SK-N-SH (cell line): ENCODE results near the gene KPNB1. TPM values are rescaled to one million over a fixed set of nuclear protein-coding genes. Genes with fewer than 3 reads are reported as not detected.

Experiments
- CTCF ChIA-PET: fragments of 300-600, 350-600 bp; formaldehyde crosslinking; extraction: SDS; loops from one replicate; lab custom pipeline; 2021; lab: Yijun Ruan, JAX
- POLR2A ChIA-PET: fragments of 350-600 bp; sonication (Branson Sonifier 250); formaldehyde crosslinking; extraction: SDS; loops from one replicate; lab custom pipeline; 2020; ENCODE audit warnings: antibody characterized with exemption, inconsistent platforms; lab: Yijun Ruan, JAX
- DNase-seq: peaks from one replicate; pipeline ENCODE4 v3.0.0; 2012
- H2AFZ ChIP-seq: fragments of 200-600 bp; sonication (generic); 2 replicates; pipeline ENCODE4 v1.8.1; 2016; ENCODE audit warnings: antibody characterized with exemption, mild to moderate bottlenecking, low read depth
- H3F3A ChIP-seq: fragments of 200-600 bp; sonication (generic); replicated peaks from 2 replicates; pipeline ENCODE3; 2016; ENCODE audit warnings: antibody characterized with exemption, mild to moderate bottlenecking; ENCODE audit not compliant: insufficient read depth
- H3K27ac ChIP-seq, 2 experiments: fragments of 200-500 bp in 1 of 2; fragments of 200-600 bp in 1 of 2; sonication (Bioruptor generic) in 1 of 2; sonication (generic), shearing (Covaris generic) in 1 of 2; 2 replicates each; pipeline versions ENCODE4 v1.5.1 to v1.6.1; 2014 to 2016; ENCODE audit warnings: low read depth in 2 of 2, inconsistent platforms in 1 of 2, low read length in 1 of 2, mild to moderate bottlenecking in 1 of 2, mixed read lengths in 1 of 2
- H3K27me3 ChIP-seq: fragments of 200-600 bp; sonication (generic), shearing (Covaris generic); 2 replicates; pipeline ENCODE4 v1.6.1; 2016; ENCODE audit warnings: mixed run types; ENCODE audit not compliant: insufficient read depth
- H3K36me3 ChIP-seq, 2 experiments: fragments of 200-500 bp in 1 of 2; fragments of 200-600 bp in 1 of 2; sonication (Bioruptor generic) in 1 of 2; sonication (generic) in 1 of 2; replicated peaks in 1 of 2; 2 replicates each; pipeline versions ENCODE3 to v1.5.1; 2014 to 2016; ENCODE audit warnings: low read length in 1 of 2, mild to moderate bottlenecking in 1 of 2; ENCODE audit not compliant: insufficient read depth in 2 of 2, control insufficient read depth in 1 of 2
- H3K4me1 ChIP-seq, 2 experiments: fragments of 200-500 bp in 1 of 2; fragments of 200-600 bp in 1 of 2; sonication (Bioruptor generic) in 1 of 2; sonication (generic), shearing (Covaris generic) in 1 of 2; 2 replicates each; pipeline versions ENCODE4 v1.5.1 to v1.6.1; 2014 to 2016; ENCODE audit warnings: low read depth in 1 of 2, low read length in 1 of 2, mixed run types in 1 of 2; ENCODE audit not compliant: insufficient read depth in 2 of 2, control insufficient read depth in 1 of 2
- H3K4me2 ChIP-seq: fragments of 200-600 bp; sonication (generic), shearing (Covaris generic); 2 replicates; pipeline ENCODE4 v1.6.1; 2017; ENCODE audit warnings: mixed run types
- H3K4me3 ChIP-seq, 2 experiments: fragments of 200-500 bp in 1 of 2; fragments of 200-600 bp in 1 of 2; sonication (Bioruptor generic) in 1 of 2; sonication (generic), shearing (Covaris generic) in 1 of 2; 2 replicates each; pipeline versions ENCODE4 v1.5.1 to v1.8.1; 2014 to 2016; ENCODE audit warnings: low read depth in 2 of 2, inconsistent platforms in 1 of 2, low read length in 1 of 2, mild to moderate bottlenecking in 1 of 2, mixed read lengths in 1 of 2, moderate library complexity in 1 of 2
- H3K79me2 ChIP-seq: fragments of 200-600 bp; sonication (generic); 2 replicates; pipeline ENCODE4 v1.8.1; 2017; ENCODE audit warnings: mild to moderate bottlenecking; ENCODE audit not compliant: insufficient read depth
- H3K9ac ChIP-seq: fragments of 200-600 bp; sonication (generic); 2 replicates; pipeline ENCODE4 v1.6.1; 2017; ENCODE audit warnings: mixed run types
- H3K9me2 ChIP-seq: fragments of 200-600 bp; sonication (generic); 2 replicates; pipeline ENCODE4 v1.6.1; 2017; ENCODE audit warnings: mixed run types
- H3K9me3 ChIP-seq: fragments of 200-600 bp; sonication (generic); 2 replicates; pipeline ENCODE4 v1.6.1; 2017; ENCODE audit warnings: mixed run types, mild to moderate bottlenecking, moderate library complexity
- H4K20me1 ChIP-seq: fragments of 200-600 bp; sonication (generic); 2 replicates; pipeline ENCODE4 v1.6.1; 2017; ENCODE audit warnings: mild to moderate bottlenecking, mixed run types; ENCODE audit not compliant: insufficient read depth
- CHD2 ChIP-seq: fragments of 150-350 bp; IDR thresholded peaks from 2 replicates; pipeline ENCODE4 v1.6.1; 2018; ENCODE audit warnings: low read length; ENCODE audit not compliant: partially characterized antibody
- ELF1 ChIP-seq: IDR thresholded peaks from 2 replicates; pipeline ENCODE4 v1.4.0; 2012
- FOSL2 ChIP-seq: IDR thresholded peaks from 2 replicates; pipeline ENCODE4 v1.4.0; 2012; ENCODE audit warnings: low read depth, mild to moderate bottlenecking, moderate library complexity, borderline replicate concordance
- FOXM1 ChIP-seq: IDR thresholded peaks from 2 replicates; pipeline ENCODE4 v1.4.0; 2012; ENCODE audit warnings: low read depth, mild to moderate bottlenecking
- GABPA ChIP-seq: IDR thresholded peaks from 2 replicates; pipeline ENCODE4 v1.4.0; 2012; ENCODE audit warnings: low read depth, mild to moderate bottlenecking
- GATA2 ChIP-seq: sonication (generic); formaldehyde crosslinking; IDR thresholded peaks from 2 replicates; pipeline ENCODE4 v1.5.0; 2020; ENCODE audit warnings: mild to moderate bottlenecking, missing genetic modification reagents
- MEF2A ChIP-seq: IDR thresholded peaks from 2 replicates; pipeline ENCODE4 v1.4.0; 2012; ENCODE audit warnings: low read depth, borderline replicate concordance
- MXI1 ChIP-seq: IDR thresholded peaks from 2 replicates; pipeline ENCODE4 v1.6.1; 2012; ENCODE audit warnings: mild to moderate bottlenecking, low read depth, low read length, improper control_type of control experiment
- RAD21 ChIP-seq: IDR thresholded peaks from 2 replicates; pipeline ENCODE4 v1.6.1; 2012; ENCODE audit warnings: mild to moderate bottlenecking, low read length
- RCOR1 ChIP-seq: fragments of 150-350 bp; IDR thresholded peaks from 2 replicates; pipeline ENCODE4 v1.6.1; 2017; ENCODE audit warnings: antibody characterized with exemption, low read length
- TAF1 ChIP-seq: IDR thresholded peaks from 2 replicates; pipeline ENCODE4 v1.6.1; 2012; ENCODE audit warnings: low read depth, mild to moderate bottlenecking, low read length, moderate library complexity, borderline replicate concordance
- TEAD4 ChIP-seq: IDR thresholded peaks from 2 replicates; pipeline ENCODE4 v1.4.0; 2012; ENCODE audit warnings: mild to moderate bottlenecking, borderline replicate concordance; ENCODE audit not compliant: insufficient read depth
- WGBS: methylation state at CpG from one replicate; pipeline ENCODE4 v1.1.6; 2017; ENCODE audit warnings: low lambda C conversion rate; 5-methylcytosine and 5-hydroxymethylcytosine counted together
- polyA plus RNA-seq, 3 experiments: library from polyadenylated mRNA; depleted of rRNA; stranded (reverse); fragments of >200 nt; gene quantifications; 2 replicates each; pipeline ENCODE4 v1.2.3, GENCODE V29; 2012
- TF ChIP-seq, protein P1 (sequence below): IDR thresholded peaks from 2 replicates; pipeline ENCODE4 v1.4.0; 2012; ENCODE audit warnings: low read depth, borderline replicate concordance
- TF ChIP-seq, protein P2 (sequence below): fragments of 150-350 bp; IDR thresholded peaks from 2 replicates; pipeline ENCODE4 v1.6.1; 2017; ENCODE audit warnings: antibody characterized with exemption, low read length, low read depth, borderline replicate concordance
- TF ChIP-seq, protein P3 (sequence below): IDR thresholded peaks from 2 replicates; pipeline ENCODE4 v1.4.0; 2012; ENCODE audit warnings: low read depth, borderline replicate concordance
- TF ChIP-seq, protein P4 (sequence below): fragments of 200-600 bp; sonication (generic); IDR thresholded peaks from 2 replicates; pipeline ENCODE4 v1.6.1; 2017; ENCODE audit warnings: antibody characterized with exemption, mild to moderate bottlenecking, moderate library complexity

Gene KPNB1
- polyA plus RNA-seq, 1 of the 3 experiments (the other 2 are of a cell fraction): 89.5 TPM

DNA sequence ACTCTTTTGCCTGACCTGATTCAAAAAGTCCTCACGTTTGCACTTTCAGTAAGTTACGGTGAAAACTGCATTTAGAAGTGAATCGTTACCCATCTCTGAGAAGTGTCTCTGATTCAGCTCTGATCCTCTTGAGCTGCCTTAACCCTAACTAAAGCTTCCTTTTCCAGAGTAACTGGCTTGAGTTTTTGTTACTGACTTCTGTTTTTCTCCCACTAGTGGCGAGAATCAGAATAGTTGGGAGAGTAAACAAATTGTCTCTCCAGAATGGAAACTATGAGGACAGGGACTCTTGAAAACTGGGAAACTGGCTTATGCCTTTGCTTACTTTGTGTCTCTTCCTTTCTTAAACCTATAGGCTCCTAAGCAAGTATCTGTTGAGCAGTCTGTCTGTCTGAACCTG is 31.3 kb upstream of the KPNB1 start (continued):
- TF ChIP-seq, protein P1, sequence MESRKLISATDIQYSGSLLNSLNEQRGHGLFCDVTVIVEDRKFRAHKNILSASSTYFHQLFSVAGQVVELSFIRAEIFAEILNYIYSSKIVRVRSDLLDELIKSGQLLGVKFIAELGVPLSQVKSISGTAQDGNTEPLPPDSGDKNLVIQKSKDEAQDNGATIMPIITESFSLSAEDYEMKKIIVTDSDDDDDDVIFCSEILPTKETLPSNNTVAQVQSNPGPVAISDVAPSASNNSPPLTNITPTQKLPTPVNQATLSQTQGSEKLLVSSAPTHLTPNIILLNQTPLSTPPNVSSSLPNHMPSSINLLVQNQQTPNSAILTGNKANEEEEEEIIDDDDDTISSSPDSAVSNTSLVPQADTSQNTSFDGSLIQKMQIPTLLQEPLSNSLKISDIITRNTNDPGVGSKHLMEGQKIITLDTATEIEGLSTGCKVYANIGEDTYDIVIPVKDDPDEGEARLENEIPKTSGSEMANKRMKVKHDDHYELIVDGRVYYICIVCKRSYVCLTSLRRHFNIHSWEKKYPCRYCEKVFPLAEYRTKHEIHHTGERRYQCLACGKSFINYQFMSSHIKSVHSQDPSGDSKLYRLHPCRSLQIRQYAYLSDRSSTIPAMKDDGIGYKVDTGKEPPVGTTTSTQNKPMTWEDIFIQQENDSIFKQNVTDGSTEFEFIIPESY: no peak
- TF ChIP-seq MXI1: no peak
- TF ChIP-seq, all 33 proteins: peak for 1

DNA sequence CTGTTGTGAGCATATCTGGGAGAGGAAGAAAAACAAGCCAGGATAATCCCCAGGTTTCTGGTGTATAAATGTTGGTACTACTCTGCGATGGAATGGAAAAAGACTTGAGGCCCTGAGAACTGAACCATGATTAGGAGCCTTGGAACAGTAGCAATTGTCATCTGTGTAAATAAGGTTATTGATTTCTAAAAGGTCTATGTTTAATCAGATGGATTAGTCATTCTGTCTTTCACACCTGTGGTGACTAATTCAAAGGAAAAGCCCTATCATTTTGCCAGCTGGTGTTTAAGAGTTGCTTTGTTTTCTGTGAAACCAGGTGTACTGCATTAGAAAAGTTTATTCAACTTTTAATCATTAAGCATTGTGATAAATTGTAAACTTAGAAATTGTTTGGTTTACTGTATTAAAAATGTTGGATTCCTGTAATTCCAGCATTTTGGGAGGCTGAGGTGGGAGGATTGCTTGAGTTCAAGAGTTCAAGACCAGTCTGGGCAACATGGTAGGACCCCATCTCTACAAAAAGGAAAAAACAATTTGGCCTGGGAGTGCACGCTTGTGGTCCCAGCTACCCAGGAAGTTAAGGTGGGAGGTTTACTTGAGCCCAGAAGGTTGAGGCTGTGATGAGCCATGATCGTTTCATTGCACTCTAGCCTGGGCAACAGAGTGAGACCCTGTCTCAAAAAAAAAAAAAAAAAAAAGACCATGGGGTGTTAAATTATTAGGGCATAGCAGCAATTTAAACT is 29.0 kb upstream of the KPNB1 start:
- Histone ChIP-seq H3F3A (peaks cover 46% of the 10 kb centered on the region), H4K20me1 (no peaks in the 10 kb centered on the region), H3K27me3 (no peaks in the 10 kb centered on the region), H3K9me2 (no peaks in the 10 kb centered on the region), H3K4me1 (peaks cover 0 to 19% of the 10 kb centered on the region in 2 experiments; a peak in 2 of 4 replicates), H3K4me2 (no peak overlapping the region), H2AFZ (no peak overlapping the region), H3K36me3 (peaks cover 59 to 75% of the 10 kb centered on the region in 2 experiments), H3K4me3 (no peak overlapping the region), H3K27ac (peak overlapping the region; percentile 69 to 77; a peak in 3 of 4 replicates), H3K79me2 (peaks cover 6% of the 10 kb centered on the region; the same call in 1 of the 2 replicates), H3K9ac (peak overlapping the region; percentile 38; the same call in 1 of the 2 replicates), H3K9me3 (no peaks in the 10 kb centered on the region)
- WGBS: 94% methylated on average over 3 of the region's 3 CpGs
- CTCF ChIA-PET: interaction anchor here (0.7 to 4.4 kb wide), 3 partner anchors 10 to 621 kb away, joined by 3 to 19 read pairs (median 3); no protein-coding TSS in a partner anchor
- POLR2A ChIA-PET: interaction anchor here (0.6 kb wide), 2 partner anchors 9 to 11 kb away, joined by 3 to 4 read pairs; no protein-coding TSS in a partner anchor
- TF ChIP-seq RAD21 (no peak), MEF2A (no peak), FOXM1 (no peak), TAF1 (no peak), CHD2 (no peak)
- no peak for DNase-seq

DNA sequence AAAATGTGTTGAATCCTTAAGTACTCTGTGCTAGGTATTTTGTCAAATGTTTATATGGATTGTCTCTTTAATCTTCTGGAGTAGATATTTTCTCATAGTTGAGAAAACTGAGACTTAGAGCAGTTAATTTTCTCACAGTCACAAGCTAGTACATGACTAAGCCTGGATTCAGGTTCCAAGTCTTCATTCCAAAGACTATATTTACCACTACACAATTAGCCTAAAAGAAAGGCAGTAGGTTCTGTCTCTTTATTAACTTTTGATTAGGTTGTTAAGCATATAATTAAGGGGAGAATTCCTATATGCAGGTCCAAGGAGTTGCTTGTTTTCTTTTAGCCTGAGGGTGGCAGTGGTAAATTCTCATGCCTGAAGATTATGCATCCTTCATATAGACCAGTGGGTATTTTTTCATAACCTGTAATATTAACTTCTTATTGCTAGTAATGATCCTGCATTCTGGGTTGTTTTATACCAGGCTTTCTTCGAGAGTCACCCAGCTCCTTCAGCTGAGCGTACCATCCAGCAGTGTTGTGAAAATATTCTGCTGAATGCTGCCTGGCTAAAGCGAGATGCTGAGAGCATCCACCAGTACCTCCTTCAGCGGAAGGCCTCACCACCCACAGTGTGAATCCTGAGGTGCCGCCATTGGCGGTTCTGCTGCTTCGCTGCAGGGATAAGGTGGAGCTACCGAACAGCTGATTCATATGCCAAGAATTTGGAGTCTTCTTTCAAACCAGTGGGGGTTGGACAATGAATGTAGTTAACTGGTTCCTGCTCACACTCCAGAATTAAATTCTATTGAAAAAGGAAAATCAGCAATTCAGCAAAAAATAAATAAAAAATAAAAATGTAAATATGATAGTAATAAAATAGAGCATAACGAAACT is 28.2 kb upstream of the KPNB1 start:
- Histone ChIP-seq H4K20me1 (no peaks in the 10 kb centered on the region), H3K9ac (peak overlapping the region; percentile 38; the same call in 1 of the 2 replicates), H3F3A (peaks cover 46% of the 10 kb centered on the region), H2AFZ (peak overlapping the region; percentile 49; the same call in 1 of the 2 replicates), H3K27ac (peak overlapping the region; percentile 77 to 78), H3K9me3 (no peaks in the 10 kb centered on the region), H3K9me2 (no peaks in the 10 kb centered on the region), H3K27me3 (no peaks in the 10 kb centered on the region), H3K36me3 (peaks cover 58 to 69% of the 10 kb centered on the region in 2 experiments), H3K4me1 (peaks cover 0 to 19% of the 10 kb centered on the region in 2 experiments; a peak in 2 of 4 replicates), H3K4me2 (peak overlapping the region; percentile 46), H3K79me2 (no peaks in the 10 kb centered on the region; the same call in 1 of the 2 replicates), H3K4me3 (peak overlapping the region in 1 of 2 experiments; percentile 13; a peak in 1 of 4 replicates)
- ChIA-PET POLR2A (no interaction called here), CTCF (interaction anchor here (4.4 kb wide), 1 partner anchor 9 kb away, joined by 19 read pairs; no protein-coding TSS in a partner anchor)
- WGBS: 43% methylated on average over 9 of the region's 9 CpGs
- DNase-seq: no peak
- TF ChIP-seq ELF1: no peak
- no peak for TF ChIP-seq GABPA
- TF ChIP-seq, protein P2, sequence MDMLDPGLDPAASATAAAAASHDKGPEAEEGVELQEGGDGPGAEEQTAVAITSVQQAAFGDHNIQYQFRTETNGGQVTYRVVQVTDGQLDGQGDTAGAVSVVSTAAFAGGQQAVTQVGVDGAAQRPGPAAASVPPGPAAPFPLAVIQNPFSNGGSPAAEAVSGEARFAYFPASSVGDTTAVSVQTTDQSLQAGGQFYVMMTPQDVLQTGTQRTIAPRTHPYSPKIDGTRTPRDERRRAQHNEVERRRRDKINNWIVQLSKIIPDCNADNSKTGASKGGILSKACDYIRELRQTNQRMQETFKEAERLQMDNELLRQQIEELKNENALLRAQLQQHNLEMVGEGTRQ: no peak
- no peak for TF ChIP-seq MEF2A
- peak; percentile 73; the same call in 1 of the 2 replicates for TF ChIP-seq TEAD4
- TF ChIP-seq, protein P3, sequence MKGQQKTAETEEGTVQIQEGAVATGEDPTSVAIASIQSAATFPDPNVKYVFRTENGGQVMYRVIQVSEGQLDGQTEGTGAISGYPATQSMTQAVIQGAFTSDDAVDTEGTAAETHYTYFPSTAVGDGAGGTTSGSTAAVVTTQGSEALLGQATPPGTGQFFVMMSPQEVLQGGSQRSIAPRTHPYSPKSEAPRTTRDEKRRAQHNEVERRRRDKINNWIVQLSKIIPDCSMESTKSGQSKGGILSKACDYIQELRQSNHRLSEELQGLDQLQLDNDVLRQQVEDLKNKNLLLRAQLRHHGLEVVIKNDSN: no peak
- no peak for TF ChIP-seq GATA2 (CRISPR knock-in tag)
- TF ChIP-seq, protein P4, sequence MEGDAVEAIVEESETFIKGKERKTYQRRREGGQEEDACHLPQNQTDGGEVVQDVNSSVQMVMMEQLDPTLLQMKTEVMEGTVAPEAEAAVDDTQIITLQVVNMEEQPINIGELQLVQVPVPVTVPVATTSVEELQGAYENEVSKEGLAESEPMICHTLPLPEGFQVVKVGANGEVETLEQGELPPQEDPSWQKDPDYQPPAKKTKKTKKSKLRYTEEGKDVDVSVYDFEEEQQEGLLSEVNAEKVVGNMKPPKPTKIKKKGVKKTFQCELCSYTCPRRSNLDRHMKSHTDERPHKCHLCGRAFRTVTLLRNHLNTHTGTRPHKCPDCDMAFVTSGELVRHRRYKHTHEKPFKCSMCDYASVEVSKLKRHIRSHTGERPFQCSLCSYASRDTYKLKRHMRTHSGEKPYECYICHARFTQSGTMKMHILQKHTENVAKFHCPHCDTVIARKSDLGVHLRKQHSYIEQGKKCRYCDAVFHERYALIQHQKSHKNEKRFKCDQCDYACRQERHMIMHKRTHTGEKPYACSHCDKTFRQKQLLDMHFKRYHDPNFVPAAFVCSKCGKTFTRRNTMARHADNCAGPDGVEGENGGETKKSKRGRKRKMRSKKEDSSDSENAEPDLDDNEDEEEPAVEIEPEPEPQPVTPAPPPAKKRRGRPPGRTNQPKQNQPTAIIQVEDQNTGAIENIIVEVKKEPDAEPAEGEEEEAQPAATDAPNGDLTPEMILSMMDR: peak; percentile 36
- peak; percentile 90 for TF ChIP-seq FOSL2
- no peak for TF ChIP-seq RCOR1
